K562 (cell line): ENCODE results near the gene GRIN1. TPM values are rescaled to one million over a fixed set of nuclear protein-coding genes. Genes with fewer than 3 reads are reported as not detected.
A peak's percentile ranks its signal among the peaks of the same experiment; 100 is the strongest.

ENCODE experiments used
- ATAC-seq: fragments of 200-7000 bp; cut with Tn5 transposase; 3 replicates; pipeline ENCODE4 v1.9.1; 2020; ENCODE audit warnings: moderate library complexity
- BruUV-seq: library from RNA; stranded (reverse); fragments of 400-500 nt; replicated peaks from 2 replicates; lab custom pipeline; 2021; lab: Mats Ljungman, UMichigan
- CTCF ChIA-PET: fragments of 300-600 bp; formaldehyde crosslinking; extraction: SDS; loops from one replicate; lab custom pipeline; 2021; ENCODE audit warnings: low intra/inter-chr PET ratio; lab: Yijun Ruan, JAX
- POLR2A ChIA-PET: fragments of 300-600, 350-650 bp; sonication (Branson Sonifier 250); formaldehyde crosslinking; extraction: SDS; loops from one replicate; lab custom pipeline; 2021; ENCODE audit warnings: antibody characterized with exemption, inconsistent platforms; lab: Yijun Ruan, JAX
- DNase-seq, 4 experiments: peaks; one replicate each; pipeline versions ENCODE4 v3.0.0 to v3.0.0-alpha.2; 2011 to 2018; ENCODE audit warnings: low spot score in 3 of 4, mixed read lengths in 3 of 4; ENCODE audit errors: extremely low read depth in 1 of 4
- FAIRE-seq: peaks from 2 replicates; lab custom pipeline; 2011; peaks lifted over from hg19 to GRCh38; lab: Jason Lieb, UNC
- H2AFZ ChIP-seq: 2 replicates; pipeline ENCODE4 v1.6.0; 2011; ENCODE audit warnings: low read depth, low read length, control low read depth, inconsistent platforms
- H3K27ac ChIP-seq: fragments of 200-600 bp; 3 replicates; pipeline ENCODE4 v1.8.0; 2011; ENCODE audit warnings: low read depth, mild to moderate bottlenecking, control low read depth, inconsistent platforms, low read length, moderate library complexity, mixed read lengths; ENCODE audit errors: extremely low read depth
- H3K27me3 ChIP-seq, 2 experiments: fragments of 300-600 bp in 1 of 2; 2 replicates in 1 of 2; 3 replicates in 1 of 2; pipeline versions ENCODE4 v1.6.0 to v1.8.0; 2011; ENCODE audit warnings: inconsistent platforms in 2 of 2, low read length in 2 of 2, mild to moderate bottlenecking in 1 of 2, mixed read lengths in 1 of 2, moderate library complexity in 1 of 2; ENCODE audit not compliant: control insufficient read depth in 2 of 2, insufficient read depth in 2 of 2
- H3K36me3 ChIP-seq: fragments of 300-600 bp; 3 replicates; pipeline ENCODE4 v1.8.0; 2011; ENCODE audit warnings: mild to moderate bottlenecking, low read length, inconsistent platforms; ENCODE audit not compliant: control insufficient read depth, insufficient read depth
- H3K4me1 ChIP-seq, 2 experiments: fragments of 200-600 bp in 1 of 2; replicated peaks in 1 of 2; 2 replicates in 1 of 2; 3 replicates in 1 of 2; pipeline versions ENCODE4 v1.5.1 to v1.8.0; 2011; ENCODE audit warnings: inconsistent platforms in 2 of 2, low read length in 2 of 2, mild to moderate bottlenecking in 1 of 2, mixed read lengths in 1 of 2, moderate library complexity in 1 of 2; ENCODE audit not compliant: control insufficient read depth in 2 of 2, insufficient read depth in 2 of 2
- H3K4me2 ChIP-seq: 2 replicates; pipeline ENCODE4 v1.6.1; 2011; ENCODE audit warnings: low read length, control low read depth, inconsistent platforms, mixed read lengths; ENCODE audit not compliant: insufficient read depth
- H3K4me3 ChIP-seq: fragments of 200-600 bp; sonication (generic), shearing (Covaris generic); 2 replicates; pipeline ENCODE4 v1.5.1; 2016; ENCODE audit warnings: control low read depth, inconsistent platforms
- H3K79me2 ChIP-seq: fragments of 200-600 bp; 3 replicates; pipeline ENCODE4 v1.8.0; 2011; ENCODE audit warnings: low read length, inconsistent platforms; ENCODE audit not compliant: control insufficient read depth, insufficient read depth
- H3K9ac ChIP-seq, 2 experiments: 2 replicates each; pipeline versions ENCODE4 v1.6.0 to v1.6.1; 2011; ENCODE audit warnings: low read depth in 2 of 2, low read length in 2 of 2, control low read depth in 1 of 2, inconsistent platforms in 1 of 2, mild to moderate bottlenecking in 1 of 2, mixed read lengths in 1 of 2; ENCODE audit not compliant: insufficient read depth in 1 of 2
- H3K9me1 ChIP-seq: one replicate; pipeline ENCODE4 v1.6.0; 2011; ENCODE audit warnings: inconsistent platforms, mild to moderate bottlenecking, low read length, moderate library complexity; ENCODE audit not compliant: control insufficient read depth, insufficient read depth
- H3K9me3 ChIP-seq: replicated peaks from 2 replicates; pipeline ENCODE4 v1.5.1; 2011; ENCODE audit warnings: low read depth, low read length, inconsistent platforms; ENCODE audit not compliant: control insufficient read depth, insufficient read depth
- H4K20me1 ChIP-seq: replicated peaks from 2 replicates; pipeline ENCODE4 v1.6.1; 2011; ENCODE audit warnings: low read length, inconsistent platforms, mixed read lengths; ENCODE audit not compliant: control insufficient read depth, insufficient read depth
- ARID1B ChIP-seq: fragments of 450-650 bp; IDR thresholded peaks from 2 replicates; pipeline ENCODE4 v1.6.1; 2016; ENCODE audit warnings: antibody characterized with exemption, mild to moderate bottlenecking, inconsistent platforms
- BRD4 ChIP-seq: fragments of 200-600 bp; sonication (generic); IDR thresholded peaks from 2 replicates; pipeline ENCODE4 v1.6.1; 2017; ENCODE audit warnings: inconsistent platforms
- C11orf30 ChIP-seq: fragments of 450-650 bp; IDR thresholded peaks from 2 replicates; pipeline ENCODE4 v1.6.1; 2016; ENCODE audit warnings: low read depth, mild to moderate bottlenecking
- CLOCK ChIP-seq: fragments of 250-450 bp; sonication (Bioruptor Pico); IDR thresholded peaks from 2 replicates; pipeline ENCODE4 v1.4.0; 2020; ENCODE audit warnings: mild to moderate bottlenecking, moderate library complexity, borderline replicate concordance
- DLX4 ChIP-seq: fragments of 250-450 bp; sonication (Bioruptor Pico); IDR thresholded peaks from 2 replicates; pipeline ENCODE4 v1.6.1; 2021; ENCODE audit warnings: mild to moderate bottlenecking
- ELF2 ChIP-seq: fragments of 250-450 bp; sonication (Bioruptor Pico); IDR thresholded peaks from 2 replicates; pipeline ENCODE4 v1.5.0; 2021; ENCODE audit warnings: mild to moderate bottlenecking
- KDM5B ChIP-seq: fragments of 200-600 bp; sonication (generic); IDR thresholded peaks from 2 replicates; pipeline ENCODE4 v1.6.1; 2012; ENCODE audit warnings: low read depth, mild to moderate bottlenecking, moderate library complexity, low read length, control low read depth, inconsistent platforms; ENCODE audit not compliant: insufficient replicate concordance
- L3MBTL2 ChIP-seq: fragments of 450-650 bp; IDR thresholded peaks from 2 replicates; pipeline ENCODE4 v1.6.1; 2016; ENCODE audit warnings: mild to moderate bottlenecking, moderate library complexity
- MAZ ChIP-seq, 2 experiments: fragments of 450-650 bp in 1 of 2; sonication (generic) in 1 of 2; formaldehyde crosslinking; IDR thresholded peaks in 1 of 2; conservative IDR thresholded peaks in 1 of 2; 2 replicates each; pipeline versions ENCODE4 v1.4.0 to v1.5.0; 2020; ENCODE audit warnings: mild to moderate bottlenecking in 1 of 2, missing genetic modification reagents in 1 of 2
- NR1H2 ChIP-seq: sonication (generic); formaldehyde crosslinking; IDR thresholded peaks from 2 replicates; pipeline ENCODE4 v1.4.0; 2020; ENCODE audit warnings: mild to moderate bottlenecking, missing genetic modification reagents
- PHB ChIP-seq: fragments of 250-450 bp; sonication (Bioruptor Pico); IDR thresholded peaks from 2 replicates; pipeline ENCODE4 v1.5.0; 2021
- PURB ChIP-seq: sonication (generic); formaldehyde crosslinking; IDR thresholded peaks from 2 replicates; pipeline ENCODE4 v1.9.0; 2021; ENCODE audit warnings: low read depth, mild to moderate bottlenecking, missing genetic modification reagents
- RB1 ChIP-seq: fragments of 450-650 bp; IDR thresholded peaks from 2 replicates; pipeline ENCODE4 v1.6.1; 2017; ENCODE audit warnings: low read depth, mild to moderate bottlenecking
- SP1 ChIP-seq: sonication (generic); formaldehyde crosslinking; IDR thresholded peaks from 2 replicates; pipeline ENCODE4 v1.8.1; 2022; ENCODE audit warnings: mild to moderate bottlenecking, missing genetic modification reagents
- ZBTB7A ChIP-seq: IDR thresholded peaks from 2 replicates; pipeline ENCODE4 v1.6.1; 2011; ENCODE audit warnings: low read depth, mild to moderate bottlenecking, low read length, moderate library complexity, borderline replicate concordance; ENCODE audit not compliant: control insufficient read depth
- ZNF263 ChIP-seq: sonication (generic); formaldehyde crosslinking; IDR thresholded peaks from 2 replicates; pipeline ENCODE4 v1.8.0; 2022; ENCODE audit warnings: mild to moderate bottlenecking, missing genetic modification reagents, borderline replicate concordance
- ZNF274 ChIP-seq: IDR thresholded peaks from 2 replicates; pipeline ENCODE4 v1.6.1; 2011; ENCODE audit warnings: low read depth, mild to moderate bottlenecking, low read length, moderate library complexity, borderline replicate concordance
- ZNF280B ChIP-seq: fragments of 250-450 bp; sonication (Bioruptor Pico); IDR thresholded peaks from 2 replicates; pipeline ENCODE4 v1.5.1; 2021; ENCODE audit warnings: mild to moderate bottlenecking
- WGBS: fragments of 100-300 bp; shearing (Covaris generic); methylation state at CpG from one replicate; pipeline ENCODE4 v1.1.6; 2016; ENCODE audit warnings: low coverage, mixed read lengths; ENCODE audit not compliant: insufficient coverage; ENCODE audit errors: missing lambda C conversion rate; 5-methylcytosine and 5-hydroxymethylcytosine counted together
- in situ Hi-C: fragments of 300-500 bp; cut with MboI; formaldehyde crosslinking; loops from 4 replicates; pipeline ENCODE4 v1.15.0; 2018; ENCODE audit warnings: inconsistent platforms, mixed read lengths
- intact Hi-C: fragments of 100-400 bp; cut with micrococcal nuclease; formaldehyde crosslinking; loops from 2 replicates; pipeline ENCODE4 v1.14.2; 2022
- polyA plus RNA-seq, 8 experiments: library from polyadenylated mRNA; depleted of rRNA in 4 of 8; stranded (reverse) in 5 of 8; unstranded in 3 of 8; fragments of >200 nt; fragmentation: Nextera tagmentation in 2 of 8; fragmentation: Illumina TruSeq in 1 of 8; extraction: Ambion mirVana in 2 of 8; extraction: Trizol in 1 of 8; gene quantifications; 2 replicates each; pipeline versions ENCODE4 v1.2.1 to v1.2.3, GENCODE V29; 2011 to 2014; ENCODE audit warnings: inconsistent platforms in 1 of 8, missing spikeins in 1 of 8
- total RNA-seq, 7 experiments: library from RNA; depleted of rRNA in 6 of 7; stranded (reverse); fragments of >200 nt in 6 of 7; fragmentation: Illumina TruSeq in 2 of 7; extraction: Trizol in 2 of 7; gene quantifications; 2 replicates each; pipeline versions ENCODE4 v1.2.1 to v1.2.3, GENCODE V29; 2011 to 2021; ENCODE audit warnings: low replicate concordance in 1 of 7

GRIN1 gene
- total and polyA plus RNA-seq, 9 of the 15 experiments (the other 6 are each of a cell fraction or from before 2014, with no cell fraction given) = 0.03 to 0.35 (median 0.16) TPM; not detected in 6

GRCh38 chr9:137199411-137200121 lies 60.6 kb downstream of the GRIN1 start:
- POLR2A ChIA-PET = interaction anchor here (0.6 to 3.2 kb wide), 4 partner anchors 10 to 49 kb away, joined by 3 to 26 read pairs (median 4); partner anchors contain the start of genes ANAPC2 and SSNA1
- Histone ChIP-seq H3K9me1 (peaks cover 3% of the 10 kb centered on the region), H3K27ac (no peak overlapping the region; the same call in 2 of the 3 replicates), H3K27me3 (no peaks in the 10 kb centered on the region), H4K20me1 (peaks cover 5% of the 10 kb centered on the region), H3K9me3 (no peaks in the 10 kb centered on the region), H3K9ac (peak overlapping the region in 1 of 2 experiments; percentile 89; a peak in 3 of 4 replicates), H3K4me2 (peak overlapping the region; percentile 44), H3K36me3 (peaks cover 16% of the 10 kb centered on the region; the same call in 2 of the 3 replicates), H2AFZ (no peak overlapping the region), H3K4me3 (peak overlapping the region; percentile 37), H3K4me1 (peaks cover 30 to 86% of the 10 kb centered on the region in 2 experiments), H3K79me2 (peaks cover 72% of the 10 kb centered on the region)
- intact Hi-C loops (loop anchor here (2.0 kb wide), 1 partner anchor 19 kb away; no protein-coding TSS in a partner anchor), in situ Hi-C loops (no loop called here)
- WGBS = 31% methylated on average over 33 of the region's 51 CpGs
- CTCF ChIA-PET = no interaction called here
- BruUV-seq = TSS peak; percentile 10
- ATAC-seq = no peak
- peak in 1 of 4 experiments; percentile 7 for DNase-seq
- FAIRE-seq = no peak
- TF ChIP-seq ZBTB7A (peak; percentile 22; the same call in 1 of the 2 replicates), C11orf30 (no peak), NR1H2 (CRISPR knock-in tag) (no peak), PHB (CRISPR knock-in tag) (no peak), RB1 (0 out of 2 replicates have a peak, but pooled peaks have one; percentile 13), CLOCK (CRISPR knock-in tag) (no peak), MAZ (CRISPR knock-in tag; conservative IDR thresholded peaks at IDR 0.05 in 1 of 2, IDR thresholded peaks at IDR 0.05 in 1 of 2) (0 out of 4 replicates have a peak, but pooled peaks of 1 of the 2 experiments have one; percentile 17), ELF2 (CRISPR knock-in tag) (no peak), ZNF274 (no peak), DLX4 (no peak), ZNF263 (CRISPR knock-in tag) (peak; percentile 84), L3MBTL2 (no peak), KDM5B (peak; percentile 53), ARID1B (no peak), SP1 (CRISPR knock-in tag) (no peak), ZNF280B (CRISPR knock-in tag) (no peak), BRD4 (no peak), PURB (CRISPR knock-in tag) (no peak)
